Neuronal stem cell (in vitro differentiated cells): Measurements from ENCODE around the gene PARD3.

Experiments used
- DNase-seq: peaks from one replicate; pipeline ENCODE4 v3.0.0-alpha.2; 2013; ENCODE audit warnings: low spot score
- H2AFZ ChIP-seq: one replicate; pipeline ENCODE4 v1.6.1; 2013; ENCODE audit warnings: mild to moderate bottlenecking, low read length, inconsistent platforms
- H2AK5ac ChIP-seq: 2 replicates; pipeline ENCODE4 v1.6.1; 2013; ENCODE audit warnings: low read depth, mild to moderate bottlenecking, inconsistent platforms, low read length, moderate library complexity, mixed read lengths
- H2BK120ac ChIP-seq: 2 replicates; pipeline ENCODE4 v1.6.1; 2013; ENCODE audit warnings: low read depth, mild to moderate bottlenecking, inconsistent platforms, low read length, moderate library complexity, mixed read lengths
- H2BK12ac ChIP-seq: one replicate; pipeline ENCODE4 v1.6.1; 2013; ENCODE audit warnings: low read length, inconsistent platforms
- H2BK15ac ChIP-seq: 2 replicates; pipeline ENCODE4 v1.6.1; 2013; ENCODE audit warnings: mild to moderate bottlenecking, low read length, inconsistent platforms, mixed read lengths
- H2BK5ac ChIP-seq: one replicate; pipeline ENCODE4 v1.6.1; 2013; ENCODE audit warnings: inconsistent platforms, mild to moderate bottlenecking, low read length, moderate library complexity
- H3K14ac ChIP-seq: one replicate; pipeline ENCODE4 v1.6.1; 2013; ENCODE audit warnings: low read length, inconsistent platforms
- H3K18ac ChIP-seq: 2 replicates; pipeline ENCODE4 v1.6.1; 2013; ENCODE audit warnings: low read length, inconsistent platforms
- H3K23ac ChIP-seq: 2 replicates; pipeline ENCODE4 v1.6.1; 2013; ENCODE audit warnings: low read depth, mild to moderate bottlenecking, mixed read lengths, low read length, inconsistent platforms; ENCODE audit not compliant: poor library complexity
- H3K27ac ChIP-seq: replicated peaks from 3 replicates; pipeline ENCODE4 v1.5.1; 2013; ENCODE audit warnings: low read length, inconsistent platforms
- H3K27me3 ChIP-seq, 3 experiments: 2 replicates each; pipeline ENCODE4 v1.6.1; 2013; ENCODE audit warnings: low read length in 3 of 3, mild to moderate bottlenecking in 2 of 3, inconsistent platforms in 1 of 3, low read depth in 1 of 3, mixed read lengths in 1 of 3, moderate library complexity in 1 of 3; ENCODE audit not compliant: control insufficient read depth in 3 of 3, insufficient read depth in 3 of 3
- H3K36me3 ChIP-seq, 2 donors: replicated peaks in 1 of 2; 2 replicates each; pipeline ENCODE4 v1.6.1; 2013; ENCODE audit warnings: low read length in 2 of 2; ENCODE audit not compliant: control insufficient read depth in 2 of 2, insufficient read depth in 2 of 2
- H3K4ac ChIP-seq: 2 replicates; pipeline ENCODE4 v1.6.1; 2013; ENCODE audit warnings: inconsistent platforms, mild to moderate bottlenecking, low read length, moderate library complexity
- H3K4me1 ChIP-seq, 2 donors: 1 replicate in 1 of 2; 2 replicates in 1 of 2; pipeline ENCODE4 v1.6.1; 2013; ENCODE audit warnings: low read length in 2 of 2, low read depth in 1 of 2; ENCODE audit not compliant: control insufficient read depth in 2 of 2, insufficient read depth in 1 of 2
- H3K4me2 ChIP-seq: one replicate; pipeline ENCODE4 v1.6.1; 2013; ENCODE audit warnings: mild to moderate bottlenecking, low read length, inconsistent platforms; ENCODE audit not compliant: insufficient read depth, poor library complexity, severe bottlenecking
- H3K4me3 ChIP-seq, 2 donors: 2 replicates each; pipeline ENCODE4 v1.5.1; 2013; ENCODE audit warnings: low read length in 2 of 2, mild to moderate bottlenecking in 2 of 2, inconsistent platforms in 1 of 2, moderate library complexity in 1 of 2
- H3K79me1 ChIP-seq: one replicate; pipeline ENCODE4 v1.6.1; 2013; ENCODE audit warnings: low read depth, mild to moderate bottlenecking, inconsistent platforms, low read length, moderate library complexity
- H3K9ac ChIP-seq: one replicate; pipeline ENCODE4 v1.6.1; 2013; ENCODE audit warnings: mild to moderate bottlenecking, low read depth, low read length, inconsistent platforms; ENCODE audit not compliant: poor library complexity
- H3K9me3 ChIP-seq, 2 donors: replicated peaks in 1 of 2; 2 replicates each; pipeline versions ENCODE3 to v1.6.1; 2013; ENCODE audit warnings: low read length in 2 of 2, mild to moderate bottlenecking in 2 of 2, inconsistent platforms in 1 of 2, low read depth in 1 of 2, mixed read lengths in 1 of 2, moderate library complexity in 1 of 2; ENCODE audit not compliant: control insufficient read depth in 2 of 2, insufficient read depth in 1 of 2
- H4K8ac ChIP-seq: one replicate; pipeline ENCODE4 v1.6.1; 2013; ENCODE audit warnings: low read depth, mild to moderate bottlenecking, inconsistent platforms, low read length, moderate library complexity
- H4K91ac ChIP-seq: one replicate; pipeline ENCODE4 v1.6.1; 2013; ENCODE audit warnings: low read length, low read depth, mild to moderate bottlenecking, inconsistent platforms; ENCODE audit not compliant: poor library complexity
- WGBS, 2 donors: extraction: QIAGEN DNeasy Blood & Tissue Kit; methylation state at CpG; one replicate each; pipeline ENCODE4 v1.1.7; 2013; ENCODE audit warnings: missing lambda C conversion rate in 2 of 2, mixed read lengths in 1 of 2; ENCODE audit not compliant: insufficient read length in 2 of 2, insufficient replicate concordance in 1 of 2; ENCODE audit errors: extremely low coverage in 2 of 2; 5-methylcytosine and 5-hydroxymethylcytosine counted together

Gene PARD3

DNA sequence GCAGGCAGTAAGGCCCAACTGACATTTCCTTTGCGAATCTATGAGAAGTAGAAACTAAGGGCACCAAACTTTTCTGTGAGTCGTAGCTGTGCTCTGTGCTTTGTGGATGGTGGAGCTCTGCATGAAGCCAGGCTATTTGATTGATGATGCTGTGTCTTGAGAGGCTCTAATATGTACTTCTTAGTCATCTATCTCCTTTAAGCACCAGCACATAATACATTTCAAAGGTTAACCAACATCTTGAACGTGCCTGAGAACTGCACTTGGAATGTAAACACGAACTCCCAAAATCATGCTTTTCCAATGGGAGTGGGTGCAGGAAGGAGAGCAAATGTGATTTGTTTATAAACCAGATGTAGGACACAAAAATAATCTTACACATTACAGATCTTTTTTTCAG lies 411.6 kb downstream of the PARD3 start:
- Histone ChIP-seq H3K79me1 (no peaks in the 10 kb centered on the region), H3K4me3 (no peak overlapping the region), H2BK12ac (no peak overlapping the region), H4K8ac (no peak overlapping the region), H2BK120ac (no peak overlapping the region), H3K18ac (no peak overlapping the region), H2BK15ac (no peak overlapping the region), H3K4me2 (no peak overlapping the region), H4K91ac (no peak overlapping the region), H3K4me1 (peaks cover 2 to 7% of the 10 kb centered on the region in 2 donors), H3K27me3 (no peaks in the 10 kb centered on the region), H3K27ac (no peak overlapping the region), H2AK5ac (no peak overlapping the region), H3K4ac (no peak overlapping the region), H3K9me3 (no peaks in the 10 kb centered on the region), H3K14ac (no peak overlapping the region), H3K36me3 (peaks cover 0 to 5% of the 10 kb centered on the region in 2 donors), H3K9ac (no peak overlapping the region), H2BK5ac (no peak overlapping the region), H3K23ac (no peak overlapping the region), H2AFZ (no peak overlapping the region)
- no CpG with 5 or more reads among the region's 4 CpGs for WGBS, 2 donors
- DNase-seq = no peak

DNA sequence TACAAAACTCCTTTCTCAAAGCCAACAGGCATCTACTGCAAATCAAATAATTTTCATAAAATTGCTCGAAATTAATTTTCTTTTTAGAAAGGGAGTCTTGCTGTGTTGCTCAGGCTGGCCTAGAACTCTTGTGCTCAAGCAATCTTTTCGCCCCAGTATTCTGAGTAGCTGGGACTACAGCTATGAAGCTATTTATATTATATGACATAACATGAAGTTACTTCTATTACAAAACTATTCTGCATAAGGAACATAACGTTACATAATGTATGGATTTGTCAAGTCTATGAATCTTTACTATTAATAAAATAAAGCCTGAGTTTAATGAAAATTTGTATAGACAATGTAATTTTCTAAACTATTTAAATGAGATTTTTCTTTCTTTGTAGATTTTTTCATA lies 415.0 kb downstream of the PARD3 start:
- no peak overlapping the region for H3K14ac ChIP-seq
- DNase-seq = no peak
- no peak overlapping the region for H3K9ac ChIP-seq
- no peak overlapping the region for H3K4me2 ChIP-seq
- H3K27ac ChIP-seq = no peak overlapping the region
- peaks cover 0 to 3% of the 10 kb centered on the region in 2 donors for H3K9me3 ChIP-seq
- H2AK5ac ChIP-seq = no peak overlapping the region
- no peak overlapping the region for H2BK15ac ChIP-seq
- no peak overlapping the region for H2BK12ac ChIP-seq
- no peak overlapping the region for H3K23ac ChIP-seq
- H3K4me3 ChIP-seq = no peak overlapping the region
- no peak overlapping the region for H3K18ac ChIP-seq
- H3K36me3 ChIP-seq = peaks cover 0 to 5% of the 10 kb centered on the region in 2 donors
- no peak overlapping the region for H2AFZ ChIP-seq
- no CpG with 5 or more reads among the region's 3 CpGs for WGBS, 2 donors
- H4K91ac ChIP-seq = no peak overlapping the region
- no peak overlapping the region for H4K8ac ChIP-seq
- no peak overlapping the region for H2BK120ac ChIP-seq
- H3K27me3 ChIP-seq = no peaks in the 10 kb centered on the region
- no peaks in the 10 kb centered on the region for H3K79me1 ChIP-seq
- H2BK5ac ChIP-seq = no peak overlapping the region
- no peak overlapping the region for H3K4ac ChIP-seq
- no peaks in the 10 kb centered on the region for H3K4me1 ChIP-seq

DNA sequence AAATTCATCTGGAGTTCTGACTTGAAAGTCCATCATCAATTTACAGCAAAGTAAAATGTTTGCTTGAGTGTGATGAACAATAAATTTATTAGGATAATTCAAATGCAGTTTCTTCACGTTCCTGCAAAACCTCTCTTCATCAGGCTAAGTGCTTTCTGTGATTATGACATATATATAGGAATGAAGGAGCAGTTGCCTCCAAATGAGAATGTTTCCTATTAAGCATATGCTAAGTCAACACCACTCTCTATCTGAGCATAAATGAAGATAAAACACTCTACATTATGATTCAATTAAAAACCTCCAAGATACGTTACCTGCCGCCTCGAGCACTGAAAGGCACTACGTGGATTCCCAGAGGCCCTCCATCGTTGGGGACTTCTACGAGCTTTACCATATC lies 416.1 kb downstream of the PARD3 start:
- H2BK120ac ChIP-seq = no peak overlapping the region
- no peaks in the 10 kb centered on the region for H3K27me3 ChIP-seq
- peaks cover 0 to 9% of the 10 kb centered on the region in 2 donors for H3K36me3 ChIP-seq
- H3K4me2 ChIP-seq = no peak overlapping the region
- no peak overlapping the region for H3K18ac ChIP-seq
- no peak overlapping the region for H2AFZ ChIP-seq
- H2BK5ac ChIP-seq = no peak overlapping the region
- no peaks in the 10 kb centered on the region for H3K4me1 ChIP-seq
- H3K4me3 ChIP-seq = no peak overlapping the region
- H3K23ac ChIP-seq = no peak overlapping the region
- no peak for DNase-seq
- H4K8ac ChIP-seq = no peak overlapping the region
- H3K9me3 ChIP-seq = peaks cover 0 to 3% of the 10 kb centered on the region in 2 donors
- H2AK5ac ChIP-seq = no peak overlapping the region
- H3K14ac ChIP-seq = no peak overlapping the region
- H3K79me1 ChIP-seq = peaks cover 4% of the 10 kb centered on the region
- H2BK12ac ChIP-seq = no peak overlapping the region
- H3K4ac ChIP-seq = no peak overlapping the region
- WGBS, 2 donors = no CpG with 5 or more reads among the region's 7 CpGs
- no peak overlapping the region for H3K27ac ChIP-seq
- no peak overlapping the region for H2BK15ac ChIP-seq
- no peak overlapping the region for H4K91ac ChIP-seq
- no peak overlapping the region for H3K9ac ChIP-seq

DNA sequence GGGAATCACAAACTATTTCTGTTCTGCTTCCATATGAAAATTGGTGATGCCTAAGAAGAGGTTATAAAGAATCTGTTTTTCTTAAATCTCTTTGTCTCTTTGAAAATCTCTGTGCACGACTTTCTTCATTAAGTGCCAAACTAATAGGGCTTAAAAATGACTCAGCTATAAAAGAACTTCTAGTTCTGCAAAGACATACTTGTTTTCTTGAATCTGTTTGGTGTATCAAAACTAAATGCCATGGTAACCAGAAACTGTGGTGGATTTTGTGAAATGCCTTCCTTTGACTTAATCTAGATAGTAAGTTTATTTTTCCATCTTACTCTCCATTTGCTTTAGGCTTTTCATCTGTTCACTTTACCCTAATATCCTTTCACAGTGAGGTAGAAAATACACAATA lies 417.8 kb downstream of the PARD3 start:
- Histone ChIP-seq H2BK120ac (no peak overlapping the region), H2BK15ac (no peak overlapping the region), H2AK5ac (no peak overlapping the region), H3K9ac (no peak overlapping the region), H2BK5ac (no peak overlapping the region), H3K23ac (no peak overlapping the region), H3K4me2 (no peak overlapping the region), H3K4me1 (no peaks in the 10 kb centered on the region), H4K8ac (no peak overlapping the region), H2AFZ (no peak overlapping the region), H3K4me3 (no peak overlapping the region), H3K27me3 (no peaks in the 10 kb centered on the region), H2BK12ac (no peak overlapping the region), H3K36me3 (peaks cover 0 to 9% of the 10 kb centered on the region in 2 donors), H3K14ac (no peak overlapping the region), H3K27ac (no peak overlapping the region), H3K18ac (no peak overlapping the region), H3K4ac (no peak overlapping the region), H3K79me1 (peaks cover 5% of the 10 kb centered on the region), H3K9me3 (peaks cover 0 to 3% of the 10 kb centered on the region in 2 donors), H4K91ac (no peak overlapping the region)
- no CpG with 5 or more reads among the region's 1 CpG for WGBS, 2 donors
- DNase-seq = no peak
